Effector memory CD8-positive, alpha-beta T cell (primary cell): Measurements from ENCODE around the gene ATP6V1F.

Source experiments
- ATAC-seq: fragments of 150-1000 bp; cut with Tn5 transposase; replicated peaks from 2 replicates; pipeline ENCODE4 v1.10.0; 2021; ENCODE audit warnings: mild to moderate bottlenecking, moderate library complexity
- DNase-seq, 3 experiments: peaks; one replicate each; pipeline ENCODE4 v3.0.0; 2021
- H3K27ac Mint-ChIP-seq, 2 donors: one replicate each; pipeline ENCODE4 v1.8.0; 2022; ENCODE audit warnings: mild to moderate bottlenecking in 2 of 2, mixed read lengths in 2 of 2, moderate library complexity in 2 of 2
- H3K27me3 Mint-ChIP-seq, 2 donors: one replicate each; pipeline ENCODE4 v1.8.0; 2022; ENCODE audit warnings: mixed read lengths in 2 of 2
- H3K36me3 Mint-ChIP-seq: one replicate; pipeline ENCODE4 v1.8.0; 2022; ENCODE audit warnings: mild to moderate bottlenecking, moderate library complexity, mixed read lengths; ENCODE audit not compliant: insufficient read depth
- H3K4me1 Mint-ChIP-seq, 2 donors: one replicate each; pipeline ENCODE4 v1.8.0; 2022; ENCODE audit warnings: low read depth in 2 of 2, mixed read lengths in 2 of 2
- H3K4me3 Mint-ChIP-seq, 2 donors: one replicate each; pipeline ENCODE4 v1.8.0; 2022; ENCODE audit warnings: mild to moderate bottlenecking in 2 of 2, mixed read lengths in 2 of 2, moderate library complexity in 2 of 2
- H3K9me3 Mint-ChIP-seq, 2 donors: one replicate each; pipeline ENCODE4 v1.8.0; 2022; ENCODE audit warnings: mixed read lengths in 2 of 2

Gene ATP6V1F

GRCh38 chr7:128848289-128849155 lies 14.1 kb upstream of the ATP6V1F start:
- H3K27ac Mint-ChIP-seq, result no peak overlapping the region
- H3K36me3 Mint-ChIP-seq, result no peaks in the 10 kb centered on the region
- no peaks in the 10 kb centered on the region for H3K9me3 Mint-ChIP-seq
- no peak overlapping the region for H3K4me3 Mint-ChIP-seq
- ATAC-seq (no peak), DNase-seq (no peak)
- H3K27me3 Mint-ChIP-seq, result peaks cover 0 to 6% of the 10 kb centered on the region in 2 donors
- H3K4me1 Mint-ChIP-seq, result no peaks in the 10 kb centered on the region

GRCh38 chr7:128849156-128849515 lies 13.5 kb upstream of the ATP6V1F start:
- Mint-ChIP-seq H3K9me3 (no peaks in the 10 kb centered on the region), H3K27me3 (peaks cover 0 to 12% of the 10 kb centered on the region in 2 donors), H3K36me3 (no peaks in the 10 kb centered on the region), H3K4me3 (no peak overlapping the region), H3K27ac (no peak overlapping the region), H3K4me1 (peaks cover 0 to 1% of the 10 kb centered on the region in 2 donors)
- ATAC-seq, result no peak
- DNase-seq, result no peak

GRCh38 chr7:128849804-128850490 lies 12.7 kb upstream of the ATP6V1F start:
- Mint-ChIP-seq H3K9me3 (no peaks in the 10 kb centered on the region), H3K36me3 (no peaks in the 10 kb centered on the region), H3K27me3 (peaks cover 0 to 14% of the 10 kb centered on the region in 2 donors), H3K4me1 (peaks cover 0 to 1% of the 10 kb centered on the region in 2 donors), H3K27ac (no peak overlapping the region), H3K4me3 (no peak overlapping the region)
- no peak for ATAC-seq
- DNase-seq, result no peak

GRCh38 chr7:128852537-128853254 lies 10.0 kb upstream of the ATP6V1F start:
- Mint-ChIP-seq H3K4me3 (no peak overlapping the region), H3K9me3 (no peaks in the 10 kb centered on the region), H3K27ac (no peak overlapping the region), H3K27me3 (peaks cover 0 to 24% of the 10 kb centered on the region in 2 donors), H3K36me3 (no peaks in the 10 kb centered on the region), H3K4me1 (peaks cover 0 to 1% of the 10 kb centered on the region in 2 donors)
- ATAC-seq (no peak), DNase-seq (no peak)

- Mint-ChIP-seq H3K9me3 (no peaks in the 10 kb centered on the region), H3K27me3 (peaks cover 0 to 24% of the 10 kb centered on the region in 2 donors), H3K27ac (no peak overlapping the region), H3K36me3 (no peaks in the 10 kb centered on the region), H3K4me3 (no peak overlapping the region), H3K4me1 (peaks cover 0 to 1% of the 10 kb centered on the region in 2 donors)
- ATAC-seq (no peak), DNase-seq (no peak)
These were observed 8.9 kb upstream of the ATP6V1F start for GRCh38 chr7:128853799-128854198.

- H3K4me3 Mint-ChIP-seq, result no peak overlapping the region
- peaks cover 0 to 24% of the 10 kb centered on the region in 2 donors for H3K27me3 Mint-ChIP-seq
- H3K36me3 Mint-ChIP-seq, result no peaks in the 10 kb centered on the region
- H3K4me1 Mint-ChIP-seq, result peaks cover 0 to 1% of the 10 kb centered on the region in 2 donors
- DNase-seq (no peak), ATAC-seq (no peak)
- no peak overlapping the region for H3K27ac Mint-ChIP-seq
- H3K9me3 Mint-ChIP-seq, result no peaks in the 10 kb centered on the region
These were observed 8.3 kb upstream of the ATP6V1F start for GRCh38 chr7:128854396-128854795.

- Mint-ChIP-seq H3K27ac (no peak overlapping the region), H3K27me3 (peaks cover 0 to 24% of the 10 kb centered on the region in 2 donors), H3K4me1 (peaks cover 0 to 1% of the 10 kb centered on the region in 2 donors), H3K9me3 (no peaks in the 10 kb centered on the region), H3K36me3 (no peaks in the 10 kb centered on the region), H3K4me3 (no peak overlapping the region)
- ATAC-seq (no peak), DNase-seq (no peak)
These were observed 7.1 kb upstream of the ATP6V1F start for GRCh38 chr7:128855559-128855958.

- H3K27ac Mint-ChIP-seq, result no peak overlapping the region
- no peak for ATAC-seq
- H3K9me3 Mint-ChIP-seq, result no peaks in the 10 kb centered on the region
- no peak overlapping the region for H3K4me3 Mint-ChIP-seq
- no peaks in the 10 kb centered on the region for H3K36me3 Mint-ChIP-seq
- H3K4me1 Mint-ChIP-seq, result peaks cover 0 to 1% of the 10 kb centered on the region in 2 donors
- no peak for DNase-seq
- H3K27me3 Mint-ChIP-seq, result peaks cover 0 to 24% of the 10 kb centered on the region in 2 donors
These were observed 6.5 kb upstream of the ATP6V1F start for GRCh38 chr7:128856001-128856718.

GRCh38 chr7:128858380-128859231 lies 4.0 kb upstream of the ATP6V1F start:
- Mint-ChIP-seq H3K4me3 (no peak overlapping the region), H3K36me3 (peaks cover 9% of the 10 kb centered on the region), H3K9me3 (no peaks in the 10 kb centered on the region), H3K4me1 (peaks cover 11 to 13% of the 10 kb centered on the region in 2 donors), H3K27me3 (peaks cover 0 to 17% of the 10 kb centered on the region in 2 donors), H3K27ac (no peak overlapping the region)
- DNase-seq (no peak), ATAC-seq (no peak)

GRCh38 chr7:128859232-128860157 lies 3.2 kb upstream of the ATP6V1F start:
- H3K36me3 Mint-ChIP-seq, result peaks cover 11% of the 10 kb centered on the region
- H3K4me3 Mint-ChIP-seq, result no peak overlapping the region
- H3K27ac Mint-ChIP-seq, result no peak overlapping the region
- H3K4me1 Mint-ChIP-seq, result peaks cover 14 to 16% of the 10 kb centered on the region in 2 donors
- H3K9me3 Mint-ChIP-seq, result no peaks in the 10 kb centered on the region
- ATAC-seq (no peak), DNase-seq (no peak)
- H3K27me3 Mint-ChIP-seq, result peaks cover 0 to 10% of the 10 kb centered on the region in 2 donors

GRCh38 chr7:128860158-128861073 lies 2.2 kb upstream of the ATP6V1F start:
- H3K27ac Mint-ChIP-seq, result no peak overlapping the region
- peaks cover 16% of the 10 kb centered on the region for H3K36me3 Mint-ChIP-seq
- peaks cover 19 to 24% of the 10 kb centered on the region in 2 donors for H3K4me1 Mint-ChIP-seq
- H3K27me3 Mint-ChIP-seq, result peaks cover 0 to 10% of the 10 kb centered on the region in 2 donors
- DNase-seq (no peak), ATAC-seq (no peak)
- no peaks in the 10 kb centered on the region for H3K9me3 Mint-ChIP-seq
- no peak overlapping the region for H3K4me3 Mint-ChIP-seq
